CD4-positive, alpha-beta T cell treated with Interleukin-17A for 1 hour (primary cell): ENCODE data around the gene ULK4.
"Not testable (repeated sequence)": the region's sequence is repeated elsewhere in the genome, so short reads cannot be mapped to it uniquely, and the experiment has no call there.

Experiments used
- DNase-seq: peaks from one replicate; pipeline ENCODE4 v3.0.0-alpha.2; 2020

Gene ULK4

DNA sequence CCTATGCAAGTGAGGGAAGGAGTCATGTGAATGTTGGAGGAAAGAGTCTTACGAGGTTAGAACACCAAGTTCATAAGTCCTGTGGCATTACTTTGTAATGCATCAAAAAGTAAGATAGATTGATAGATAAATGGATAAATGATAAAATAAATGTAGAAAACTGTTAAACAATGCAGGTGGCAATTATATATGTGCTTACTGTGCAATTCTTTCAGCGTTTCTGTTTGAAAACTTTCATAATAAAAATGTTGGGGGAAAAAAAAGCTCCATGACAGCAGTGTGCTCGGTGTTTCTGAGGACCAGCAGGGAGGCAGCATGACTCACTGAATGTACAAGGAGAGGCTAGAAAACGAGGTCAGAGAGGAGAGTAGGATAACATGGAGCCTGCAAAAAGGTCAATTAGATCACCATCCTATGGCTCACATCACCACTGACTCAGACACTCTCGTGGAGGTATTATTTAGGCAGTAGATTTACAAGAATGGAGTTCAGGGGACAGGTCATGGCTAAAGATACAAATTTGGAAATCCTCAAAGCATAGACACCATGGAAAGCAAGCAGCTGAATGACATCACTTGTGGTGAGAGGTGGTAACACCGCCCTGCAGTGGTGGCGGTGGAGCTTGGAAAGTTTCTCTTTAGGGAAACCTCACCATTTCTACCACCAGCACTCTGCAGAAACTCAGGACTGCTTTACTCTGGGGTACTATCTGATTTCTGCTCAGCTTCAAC is 542.8 kb downstream of the ULK4 start:
- DNase-seq, result peak; percentile 23

DNA sequence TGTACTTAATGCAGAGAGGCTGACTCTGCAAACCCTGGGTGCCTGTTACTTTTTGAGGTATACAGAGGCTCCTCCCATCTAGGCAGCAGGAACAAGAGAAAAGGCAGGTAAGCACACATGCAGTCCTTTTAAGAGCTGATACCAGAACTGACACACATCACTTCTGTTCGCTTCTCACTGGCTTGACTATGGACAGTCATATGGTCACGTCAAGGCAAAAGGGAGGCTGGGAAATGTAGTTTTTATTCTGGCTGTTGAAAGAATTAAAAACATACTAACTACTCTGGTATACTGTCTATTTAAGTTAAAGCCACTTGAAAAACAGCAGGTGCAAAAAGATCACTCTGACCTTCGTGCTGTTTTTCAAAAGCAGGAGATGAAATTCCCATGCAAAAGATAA is 544.3 kb downstream of the ULK4 start:
- no peak for DNase-seq

DNA sequence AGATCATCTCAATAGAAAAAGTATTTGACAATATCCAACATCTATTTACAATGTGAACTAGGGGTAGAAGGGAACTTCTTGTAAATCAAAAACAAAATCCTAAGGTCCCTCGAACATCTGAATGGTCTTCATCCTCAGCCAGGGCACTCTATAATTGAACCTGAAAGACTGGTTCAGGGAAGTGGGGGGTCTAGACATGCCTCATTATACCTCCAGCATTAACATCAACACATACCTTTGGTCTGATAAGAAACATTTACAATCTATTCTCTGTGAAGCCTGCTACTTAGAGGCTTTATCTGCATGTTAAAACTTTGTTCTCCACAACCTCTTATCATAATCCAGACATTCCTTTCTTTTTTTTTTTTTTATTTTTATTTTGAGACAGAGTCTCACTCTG is 550.8 kb downstream of the ULK4 start:
- DNase-seq, result no peak

DNA sequence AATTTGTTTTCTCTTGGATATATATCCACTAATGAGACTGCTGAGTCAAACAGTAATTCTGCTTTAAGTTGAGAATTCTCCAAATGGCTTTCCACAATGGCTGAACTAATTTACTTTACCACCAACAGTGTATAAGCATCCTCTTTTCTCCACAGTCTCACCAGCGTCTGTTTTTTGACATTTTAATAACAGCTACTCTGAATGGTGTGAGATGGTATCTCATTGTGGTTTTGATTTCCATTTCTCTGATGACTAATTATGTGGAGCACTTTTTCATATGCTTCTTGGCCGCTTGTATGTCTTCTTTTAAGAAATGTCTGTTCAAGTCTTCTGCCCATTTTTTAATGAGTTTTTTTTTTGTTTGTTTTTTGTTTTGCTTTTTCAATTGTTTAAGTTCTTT is 556.4 kb downstream of the ULK4 start:
- peak; percentile 23 for DNase-seq

DNA sequence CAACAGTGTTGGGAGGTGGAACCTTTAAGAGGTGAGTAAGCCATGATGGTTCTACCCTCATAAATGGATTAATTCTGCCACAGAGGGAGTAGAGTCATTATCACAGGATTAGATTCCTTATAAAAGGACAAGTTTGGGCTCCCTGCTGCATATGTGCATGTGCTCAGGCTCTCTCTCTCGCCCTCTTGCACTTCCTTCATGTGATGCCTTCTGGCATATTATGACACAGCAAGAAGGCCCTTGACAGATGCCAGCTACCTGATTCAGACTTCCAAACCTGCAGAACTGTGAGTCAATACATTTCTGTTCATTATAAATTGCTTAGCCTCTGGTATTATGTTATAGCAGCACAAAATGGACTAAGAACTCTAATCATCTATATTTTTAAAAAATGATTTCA is 557.3 kb downstream of the ULK4 start:
- no peak for DNase-seq

DNA sequence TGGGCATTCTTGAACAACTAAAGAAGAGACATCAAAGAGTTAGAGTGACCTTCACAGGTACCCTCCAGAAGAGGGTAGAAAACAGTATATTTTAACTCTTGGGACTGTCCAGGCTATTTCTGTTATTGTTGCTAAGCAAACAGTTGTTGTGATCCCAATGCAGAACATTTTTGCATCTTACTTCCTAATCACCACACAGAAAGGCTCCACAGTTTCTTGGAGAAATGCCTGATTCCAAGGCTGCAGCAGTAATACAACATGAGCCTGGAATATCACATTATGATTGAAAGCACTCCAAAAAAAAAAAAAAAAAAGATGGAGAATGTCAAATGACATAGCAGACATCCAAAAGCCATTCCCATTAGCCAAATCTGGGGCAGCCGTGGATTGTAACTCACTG is 567.0 kb downstream of the ULK4 start:
- DNase-seq, result no peak

DNA sequence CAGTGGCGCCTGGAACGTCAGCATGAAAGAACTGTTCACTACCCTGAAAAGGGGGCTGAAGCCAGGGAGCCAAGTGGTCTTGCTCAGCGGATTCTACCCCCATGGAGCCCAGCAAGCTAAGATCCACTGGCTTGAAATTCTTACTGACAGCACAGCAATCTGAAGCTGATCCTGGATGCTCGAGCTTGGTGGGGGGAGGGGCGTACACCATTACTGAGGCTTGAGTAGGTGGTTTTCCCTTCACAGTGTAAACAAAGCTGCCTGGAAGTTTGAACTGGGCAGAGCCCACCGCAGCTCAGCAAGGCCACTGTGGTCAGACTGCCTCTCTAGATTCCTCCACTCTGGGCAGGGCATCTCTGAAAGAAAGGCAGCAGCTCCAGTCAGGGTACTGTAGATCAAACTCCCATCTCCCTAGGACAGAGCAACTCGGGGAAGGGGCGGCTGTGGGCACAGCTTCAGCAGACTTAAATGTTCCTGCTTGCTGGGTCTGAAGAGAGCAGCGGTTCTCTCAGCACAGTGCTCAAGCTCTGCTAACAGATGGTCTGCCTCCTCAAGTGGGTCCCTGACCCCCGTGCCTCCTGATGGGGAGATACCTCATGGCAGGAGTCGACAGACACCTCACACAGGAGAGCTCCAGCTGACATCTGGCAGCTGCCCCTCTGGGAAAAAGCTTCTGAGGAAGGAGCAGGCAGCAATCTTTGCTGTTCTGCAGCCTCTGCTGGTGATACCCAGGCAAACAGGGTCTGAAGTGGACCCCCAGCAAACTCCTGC is 591.0 kb downstream of the ULK4 start:
- DNase-seq, result not testable (repeated sequence)

DNA sequence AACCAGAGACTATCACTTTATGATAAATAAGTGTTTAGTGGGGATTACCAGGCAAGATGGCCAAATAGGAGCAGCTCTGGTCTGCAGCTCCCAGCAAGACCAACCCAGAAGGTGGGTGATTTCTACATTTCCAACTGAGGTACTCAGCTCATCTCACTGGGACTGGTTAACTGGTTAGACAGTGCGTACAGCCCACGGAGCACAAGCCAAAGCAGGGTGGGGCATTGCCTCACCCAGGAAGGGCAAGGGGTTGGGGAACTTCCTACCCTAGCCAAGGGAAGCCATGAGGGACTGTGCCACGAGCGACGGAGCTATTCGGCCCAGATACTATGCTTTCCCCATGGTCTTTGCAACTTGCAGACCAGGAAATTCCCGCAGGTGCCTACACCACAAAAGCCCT is 591.6 kb downstream of the ULK4 start:
- DNase-seq, result no peak

DNA sequence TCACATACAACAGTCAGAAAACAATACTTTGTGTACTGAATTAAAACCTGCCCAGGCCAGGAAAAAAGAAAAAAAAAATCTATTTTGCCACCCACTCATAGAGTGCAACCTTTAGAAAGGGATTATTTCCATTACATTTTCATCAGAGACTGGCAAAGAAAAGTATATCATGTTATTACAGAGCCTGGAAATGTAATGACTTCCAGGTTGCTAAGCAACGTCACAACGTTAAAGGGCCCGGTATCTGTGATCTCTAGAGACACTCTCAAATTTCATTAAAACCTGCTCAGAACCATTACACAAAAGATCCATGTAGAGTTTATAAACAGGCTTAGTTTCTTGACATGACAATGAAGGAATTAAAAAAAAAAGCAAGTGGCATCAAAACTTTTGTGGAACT is 592.1 kb downstream of the ULK4 start:
- DNase-seq, result no peak

DNA sequence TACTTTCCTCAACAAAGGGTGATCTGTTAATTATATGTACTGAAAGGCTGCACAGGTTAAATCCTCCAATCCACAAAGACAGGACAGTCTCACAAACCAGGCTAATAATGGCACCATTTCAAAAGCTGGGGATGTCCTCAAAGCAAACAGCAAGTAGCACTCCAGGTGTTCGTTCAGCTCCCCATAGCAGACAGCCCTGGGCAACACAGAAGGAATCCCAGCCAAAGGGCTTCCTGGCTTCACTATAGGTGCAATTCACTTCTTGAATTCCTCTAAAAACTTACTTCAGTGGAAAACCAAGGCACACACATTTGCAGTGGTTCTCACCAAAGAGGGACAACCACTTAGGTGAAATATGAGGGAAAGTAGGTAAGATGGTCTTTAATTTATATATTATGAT is 595.9 kb downstream of the ULK4 start:
- DNase-seq, result no peak

DNA sequence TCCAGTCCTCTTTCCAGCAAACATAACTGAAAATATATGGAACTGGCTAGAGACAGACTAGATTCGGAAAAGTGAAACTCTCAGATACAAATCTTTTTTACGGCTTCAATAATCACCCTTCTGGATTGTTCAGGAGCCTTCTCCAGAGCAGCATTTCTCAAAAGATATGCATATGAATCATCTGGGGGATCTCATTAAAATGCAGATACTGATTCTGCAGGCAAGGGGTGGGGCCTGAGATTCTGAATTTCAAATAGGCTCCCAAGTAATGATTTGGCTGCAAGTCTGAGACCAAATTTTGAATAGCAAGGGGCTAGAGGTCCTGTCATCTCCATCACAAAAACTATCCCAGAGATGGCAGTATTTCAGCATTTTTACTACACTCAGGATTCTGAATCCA is 597.2 kb downstream of the ULK4 start:
- no peak for DNase-seq

DNA sequence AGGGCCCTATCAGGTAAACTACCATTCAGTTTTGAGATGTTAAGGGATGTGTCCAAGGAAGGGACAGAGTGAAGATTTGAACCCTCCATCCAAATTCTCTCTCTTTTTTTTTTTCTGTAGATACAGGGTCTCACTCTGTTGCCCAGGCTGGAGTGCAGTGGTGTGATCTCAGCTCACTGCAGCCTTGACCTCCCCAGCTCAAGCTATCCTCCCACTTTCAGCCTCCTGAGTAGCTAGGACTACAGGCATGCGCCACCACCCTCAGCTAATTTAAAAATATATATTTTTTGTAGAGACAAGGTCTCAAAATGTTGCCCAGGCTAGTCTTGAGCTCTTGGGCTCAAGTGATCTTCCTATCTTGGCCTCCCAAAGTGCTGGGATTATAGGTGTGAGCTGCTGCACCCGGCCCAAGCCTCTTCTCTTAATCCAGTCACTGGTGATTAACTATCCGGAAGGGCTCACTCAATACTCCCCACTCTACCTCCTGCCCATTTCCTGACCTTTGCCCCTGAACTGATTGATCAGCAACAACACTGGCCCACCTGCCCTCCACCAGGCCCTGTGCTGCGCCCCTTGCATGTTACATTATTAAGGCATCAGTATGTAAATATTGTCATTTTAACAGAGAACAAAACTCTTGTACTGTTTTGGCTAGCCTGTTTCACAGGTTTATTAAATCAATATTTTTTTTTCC is 597.9 kb downstream of the ULK4 start:
- no peak for DNase-seq

DNA sequence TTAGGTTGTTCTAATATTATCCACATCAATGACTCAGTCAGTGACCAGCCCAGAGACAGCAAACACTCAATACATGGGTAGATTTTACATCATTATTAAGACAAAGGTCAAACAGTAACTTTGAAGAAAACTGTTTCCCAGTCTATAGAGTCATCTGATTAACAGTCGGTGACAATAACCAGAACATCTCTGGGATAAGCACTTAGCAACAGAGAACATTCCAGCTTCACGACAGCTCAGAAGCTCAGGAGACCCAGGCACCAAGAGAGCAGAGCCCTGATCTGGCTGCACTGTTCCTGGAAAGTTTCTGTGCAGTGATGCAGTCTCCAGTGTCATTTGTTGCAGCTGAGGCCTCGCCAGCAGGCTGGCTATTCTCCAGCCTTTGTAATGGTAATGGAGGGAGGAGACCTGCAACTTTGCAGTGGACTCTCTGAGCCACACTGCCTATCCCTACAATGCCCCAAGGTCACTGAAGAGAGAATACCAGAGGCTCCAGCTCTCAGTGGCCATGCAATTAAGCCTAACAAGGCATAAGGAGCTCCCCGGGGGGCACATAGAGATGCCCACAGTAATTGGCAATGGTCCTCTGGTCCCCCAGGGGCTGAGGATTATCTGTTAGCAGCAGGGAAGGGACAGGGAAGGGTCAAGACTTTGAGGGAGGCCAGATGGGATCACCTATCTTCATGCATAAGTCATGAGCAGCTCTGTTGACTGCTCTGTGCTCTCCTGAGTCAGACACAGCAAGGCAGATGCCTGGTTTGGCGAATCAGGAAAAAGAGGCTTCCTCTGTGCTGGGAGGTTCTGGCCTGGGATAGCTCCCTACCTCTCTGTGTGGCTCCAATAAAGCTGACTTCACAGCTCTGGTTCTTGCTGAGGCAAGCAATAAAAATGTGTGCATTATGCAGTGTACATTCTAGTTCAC is 599.0 kb downstream of the ULK4 start:
- DNase-seq, result no peak

DNA sequence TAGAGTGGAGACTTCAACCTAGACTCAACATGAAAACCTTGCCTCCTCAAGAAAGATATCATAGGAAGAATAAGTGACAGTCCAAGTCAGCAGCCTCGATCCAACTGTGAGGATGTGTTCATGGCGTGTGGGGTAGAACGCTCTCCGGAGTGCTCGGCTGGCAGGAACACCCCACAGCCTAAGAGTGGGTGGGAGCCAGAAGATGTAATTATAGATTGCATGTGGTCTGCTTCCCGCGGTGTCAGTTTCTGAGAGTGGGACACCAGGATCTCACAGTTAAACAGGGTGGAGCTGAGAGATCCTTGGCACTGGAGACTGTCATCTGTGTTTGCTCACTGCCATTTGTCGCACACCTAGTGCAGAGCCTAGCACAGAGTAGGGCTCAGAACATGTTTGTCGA is 604.6 kb downstream of the ULK4 start:
- no peak for DNase-seq

DNA sequence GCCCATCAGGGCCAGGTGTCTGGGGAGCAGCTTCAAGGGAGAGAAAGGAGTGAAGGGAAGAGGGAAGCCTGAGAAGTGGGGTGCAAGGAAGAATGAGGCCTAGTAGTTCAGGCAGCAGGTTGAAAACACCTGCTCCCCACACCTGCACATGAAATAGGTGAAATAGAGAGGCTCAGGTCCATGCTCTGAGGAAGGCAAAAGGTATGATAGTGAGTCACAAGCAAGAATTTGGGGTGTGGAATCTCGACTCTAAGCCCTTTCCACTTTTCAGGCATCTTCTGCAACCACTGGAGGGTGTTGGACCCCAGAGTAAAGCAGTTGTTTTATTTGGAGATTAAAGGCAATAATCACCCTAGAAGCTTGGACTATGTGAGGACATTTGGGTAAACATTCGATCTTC is 605.1 kb downstream of the ULK4 start:
- DNase-seq, result no peak

DNA sequence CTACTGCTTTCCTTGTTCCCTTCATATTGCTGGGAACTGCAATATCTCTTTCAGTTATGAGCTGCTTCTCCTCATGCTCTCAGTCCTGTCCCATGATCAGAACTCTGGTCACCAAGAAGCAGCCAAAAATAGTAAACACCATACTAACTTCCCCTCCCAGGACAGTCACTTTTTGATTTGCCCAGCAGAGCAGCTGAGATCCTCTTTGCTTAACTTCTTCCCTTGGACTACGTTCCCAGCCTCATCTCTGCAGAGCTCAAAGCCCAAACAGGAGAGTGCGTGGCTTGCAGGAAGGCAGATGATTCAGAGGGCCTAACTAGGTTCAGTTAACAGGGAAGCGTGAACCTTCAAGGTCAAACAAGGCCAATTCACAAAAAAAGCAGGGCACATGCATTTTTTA is 609.4 kb downstream of the ULK4 start:
- DNase-seq, result no peak

DNA sequence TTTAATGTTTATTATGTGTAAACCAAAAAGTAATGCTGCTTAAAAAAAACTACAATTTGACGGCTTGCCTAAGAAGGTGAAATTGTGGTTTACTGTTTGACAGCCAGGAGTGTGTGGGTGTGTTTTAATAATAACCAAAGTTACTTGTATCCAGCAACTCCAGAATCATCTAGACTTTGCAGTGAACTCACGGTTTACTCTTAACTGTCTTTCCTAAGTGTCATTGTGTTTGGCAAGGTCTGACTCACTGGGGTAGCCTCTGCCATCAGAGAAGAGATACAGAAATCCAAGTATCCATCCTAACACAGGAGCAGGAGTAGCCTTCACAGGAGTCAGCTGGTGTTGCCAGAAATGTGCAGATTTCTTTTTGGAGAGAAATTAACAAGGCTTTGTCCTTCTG is 611.5 kb downstream of the ULK4 start:
- no peak for DNase-seq

DNA sequence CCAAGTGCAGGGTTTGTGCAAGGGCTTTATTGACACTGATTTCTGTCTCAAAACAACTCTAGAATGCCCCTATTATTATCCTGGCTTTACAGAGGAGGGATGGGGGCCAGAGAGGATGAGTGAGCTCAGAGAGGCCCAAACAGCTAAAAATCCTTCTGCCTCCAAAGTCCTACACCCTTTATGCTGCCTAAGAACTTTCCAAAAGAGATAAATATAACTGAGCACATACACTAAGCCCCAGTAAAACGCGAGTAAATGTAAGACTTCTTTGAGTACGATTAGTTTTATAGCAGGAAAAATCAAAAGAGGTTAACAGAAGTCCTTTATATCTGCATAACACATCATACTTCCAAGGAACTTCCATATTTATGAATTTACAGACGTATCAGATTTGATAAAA is 613.5 kb downstream of the ULK4 start:
- DNase-seq, result no peak

DNA sequence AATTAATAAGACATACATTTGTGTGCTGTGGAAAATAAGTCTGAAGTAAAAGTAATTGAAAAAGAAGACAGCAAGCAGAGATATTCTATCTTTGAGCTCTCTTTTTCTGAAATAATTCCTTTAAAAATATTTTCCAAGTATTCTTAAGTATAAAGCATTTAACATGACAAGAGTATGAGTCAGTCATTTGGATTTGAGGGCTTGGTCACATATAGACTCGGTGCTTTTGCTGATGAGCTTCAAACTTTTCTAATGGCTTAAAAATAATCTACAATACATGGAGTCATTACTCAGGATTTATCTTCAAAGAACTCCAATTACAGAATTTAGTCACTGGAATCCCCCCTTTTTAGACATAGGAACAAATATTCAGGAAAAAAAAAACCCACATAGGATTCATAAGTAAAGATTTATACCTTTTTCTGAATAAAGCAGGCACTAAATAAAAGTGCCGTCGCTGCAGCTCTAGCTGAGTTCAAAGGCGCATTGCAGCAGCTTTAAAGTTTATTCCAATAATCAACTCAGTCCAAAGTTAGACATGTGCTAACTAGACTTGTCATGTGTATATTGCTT is 615.1 kb downstream of the ULK4 start:
- no peak for DNase-seq

DNA sequence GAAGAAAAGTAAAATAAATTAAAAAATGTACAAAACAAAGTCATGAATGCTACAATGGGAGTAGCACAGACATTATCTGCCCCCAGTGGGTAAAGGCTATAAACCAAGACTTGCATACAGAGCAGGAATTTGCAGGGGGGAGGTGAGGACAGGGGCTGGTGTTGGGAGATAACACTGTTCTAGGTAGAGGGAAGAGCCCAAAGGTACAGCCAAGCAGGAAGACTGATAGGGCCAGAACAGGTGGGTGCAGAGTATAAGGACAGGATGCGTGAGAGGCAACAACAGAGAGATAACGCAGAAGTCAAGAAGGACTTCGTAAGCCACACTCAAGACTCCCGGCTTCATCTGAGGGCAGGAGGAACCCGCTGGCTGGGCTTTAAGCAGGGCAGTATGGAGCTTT is 616.1 kb downstream of the ULK4 start:
- no peak for DNase-seq

DNA sequence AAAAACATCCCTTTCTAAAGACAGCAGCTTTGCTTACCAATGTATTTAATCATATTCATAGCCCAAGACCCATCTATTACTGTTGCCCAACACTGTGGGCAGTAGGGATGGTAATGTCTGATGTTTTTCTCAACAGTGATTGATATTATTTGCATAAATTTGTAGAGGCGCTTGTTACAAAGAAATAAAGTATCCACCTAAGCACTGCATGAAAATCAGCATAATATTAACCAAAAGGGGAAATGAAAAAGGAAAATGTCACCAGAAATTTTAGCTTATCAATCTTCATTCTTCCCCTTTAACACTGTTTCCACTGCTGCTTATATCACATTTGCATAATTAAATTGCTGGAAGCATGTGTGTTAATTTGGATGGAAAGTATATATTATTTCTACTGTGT is 622.1 kb downstream of the ULK4 start:
- no peak for DNase-seq

DNA sequence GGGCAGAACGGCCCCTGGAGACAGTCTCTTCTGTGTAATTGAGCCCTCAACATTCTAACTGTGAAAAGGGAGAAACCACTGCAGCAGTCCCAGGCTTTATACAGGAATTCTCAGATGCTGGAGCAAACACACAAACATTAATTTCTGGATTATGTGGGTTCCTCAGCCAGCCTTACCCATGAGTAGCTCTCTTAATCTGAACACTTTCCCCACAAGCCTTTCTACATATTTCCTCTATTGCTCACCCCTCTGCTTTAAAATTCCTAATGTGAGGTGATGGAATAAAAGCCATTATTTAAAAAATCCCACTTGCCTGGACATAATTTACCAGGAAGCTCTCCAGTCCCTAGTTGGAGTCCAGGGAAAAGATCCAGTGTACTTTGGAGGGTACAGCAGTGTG is 623.6 kb downstream of the ULK4 start:
- no peak for DNase-seq

DNA sequence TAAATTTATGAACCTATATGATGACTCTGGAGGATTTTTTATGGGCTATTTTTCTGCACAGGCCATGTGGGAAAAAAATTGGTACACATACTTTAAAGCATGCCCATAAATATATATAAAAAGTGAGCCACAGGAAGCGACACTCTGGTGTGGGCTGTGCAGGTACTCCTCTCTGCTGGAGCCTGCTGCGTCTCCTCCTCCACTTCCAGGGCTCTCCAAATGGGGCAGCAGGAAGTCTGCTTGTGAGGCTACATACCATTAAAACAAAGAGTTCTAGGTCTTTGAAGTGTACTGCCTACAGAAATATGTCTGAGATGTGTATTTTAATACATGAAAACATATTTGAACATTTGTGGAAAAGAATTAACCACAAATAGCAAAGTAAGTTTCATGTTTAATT is 627.5 kb downstream of the ULK4 start:
- no peak for DNase-seq
